Esophagus squamous epithelium (tissue), 4 donors: ENCODE results near the gene MEGF6.

ENCODE experiments used
- CTCF ChIP-seq, 6 experiments: fragments of 450-650 bp in 4 of 6; fragments of 200-600 bp in 2 of 6; sonication (generic) in 2 of 6; IDR thresholded peaks; one replicate each; pipeline ENCODE4 v1.5.1; 2016 to 2019; ENCODE audit warnings: antibody characterized with exemption in 6 of 6, mild to moderate bottlenecking in 4 of 6, moderate library complexity in 4 of 6
- POLR2A ChIP-seq, 4 donors: fragments of 450-650 bp; IDR thresholded peaks; one replicate each; pipeline ENCODE4 v1.6.1; 2017; ENCODE audit warnings: antibody characterized with exemption in 4 of 4, mild to moderate bottlenecking in 4 of 4, moderate library complexity in 3 of 4

- TF ChIP-seq CTCF (IDR thresholded peaks at IDR 0.05) (no peak), POLR2A (IDR thresholded peaks at IDR 0.05) (no peak)
Observed at GRCh38 chr1:3548156-3548893, 63.0 kb downstream of the MEGF6 start.
